Caki2 (cell line): ENCODE measurements around the gene TNRC6B. TPM values are rescaled to one million over a fixed set of nuclear protein-coding genes. Genes with fewer than 3 reads are reported as not detected.
"Not testable (repeated sequence)": the region's sequence is repeated elsewhere in the genome, so short reads cannot be mapped to it uniquely, and the experiment has no call there.

Experiments
- DNase-seq: peaks from one replicate; pipeline ENCODE4 v3.0.0-alpha.2; 2015; ENCODE audit warnings: low read depth
- in situ Hi-C: cut with HindIII; loops from 2 replicates; pipeline ENCODE4 v1.10.0; 2016; ENCODE audit warnings: low sequenced_read_pairs, low pct_unique_long_range_greater_than_20kb, mixed read lengths
- total RNA-seq: library from RNA; depleted of rRNA; stranded (reverse); fragments of >200 nt; shearing (Covaris generic); gene quantifications from 2 replicates; pipeline ENCODE4 v1.2.3, GENCODE V29; 2014; ENCODE audit warnings: low replicate concordance

The TNRC6B gene
- total RNA-seq, 1 experiment from 2014 or later, result 7.7 TPM

- DNase-seq, result no peak
- in situ Hi-C loops, result no loop called here
Observed at GRCh38 chr22:40305625-40306024, 127.9 kb downstream of the TNRC6B start.

- no peak for DNase-seq
- in situ Hi-C loops, result no loop called here
Observed at GRCh38 chr22:40308999-40309573, 131.4 kb downstream of the TNRC6B start.

GRCh38 chr22:40309631-40310030 is 131.9 kb downstream of the TNRC6B start:
- in situ Hi-C loops, result no loop called here
- no peak for DNase-seq

GRCh38 chr22:40310081-40310767 is 132.5 kb downstream of the TNRC6B start:
- DNase-seq, result no peak
- in situ Hi-C loops, result no loop called here

GRCh38 chr22:40310768-40311120 is 133.0 kb downstream of the TNRC6B start:
- in situ Hi-C loops, result no loop called here

GRCh38 chr22:40311646-40312045 is 133.9 kb downstream of the TNRC6B start:
- DNase-seq, in situ Hi-C loops: not testable (repeated sequence)

More at GRCh38 chr22:40310768-40311120, 133.0 kb downstream of the TNRC6B start:
- DNase-seq, result no peak

- DNase-seq, result no peak
- in situ Hi-C loops, result no loop called here
Observed at GRCh38 chr22:40312050-40312449, 134.3 kb downstream of the TNRC6B start.

- in situ Hi-C loops, result no loop called here
- DNase-seq, result no peak
Observed at GRCh38 chr22:40313007-40313406, 135.3 kb downstream of the TNRC6B start.

- in situ Hi-C loops, result no loop called here
- DNase-seq, result no peak
Observed at GRCh38 chr22:40314041-40314440, 136.3 kb downstream of the TNRC6B start.

GRCh38 chr22:40320687-40321086 is 143.0 kb downstream of the TNRC6B start:
- DNase-seq, result no peak
- in situ Hi-C loops, result loop anchor here (10.0 kb wide), 1 partner anchor 86 kb away; no protein-coding TSS in a partner anchor

- no peak for DNase-seq
- in situ Hi-C loops, result loop anchor here (10.0 kb wide), 1 partner anchor 87 kb away; no protein-coding TSS in a partner anchor
Observed at GRCh38 chr22:40322021-40322420, 144.3 kb downstream of the TNRC6B start.

GRCh38 chr22:40322818-40323447 is 145.2 kb downstream of the TNRC6B start:
- no peak for DNase-seq
- in situ Hi-C loops, result loop anchor here (10.0 kb wide), 1 partner anchor 88 kb away; no protein-coding TSS in a partner anchor

GRCh38 chr22:40323681-40324171 is 146.0 kb downstream of the TNRC6B start:
- no peak for DNase-seq
- in situ Hi-C loops, result loop anchor here (10.0 kb wide), 1 partner anchor 89 kb away; no protein-coding TSS in a partner anchor

- in situ Hi-C loops, result loop anchor here (10.0 kb wide), 1 partner anchor 90 kb away; no protein-coding TSS in a partner anchor
- DNase-seq, result no peak
Observed at GRCh38 chr22:40324468-40325305, 147.0 kb downstream of the TNRC6B start.

- no peak for DNase-seq
- in situ Hi-C loops, result loop anchor here (10.0 kb wide), 1 partner anchor 91 kb away; no protein-coding TSS in a partner anchor
Observed at GRCh38 chr22:40325315-40325714, 147.6 kb downstream of the TNRC6B start.

GRCh38 chr22:40326905-40327735 is 149.4 kb downstream of the TNRC6B start:
- DNase-seq, result peak; percentile 16
- in situ Hi-C loops, result loop anchor here (10.0 kb wide), 1 partner anchor 92 kb away; no protein-coding TSS in a partner anchor
